HEK293 (cell line): ENCODE measurements around the gene HRK.

Experiments
- CTCF ChIA-PET: fragments of 350-600 bp; formaldehyde crosslinking; extraction: SDS; loops from one replicate; lab custom pipeline; 2021; ENCODE audit warnings: antibody characterized with exemption; lab: Yijun Ruan, JAX
- POLR2A ChIA-PET: fragments of 300-600 bp; formaldehyde crosslinking; extraction: SDS; loops from one replicate; lab custom pipeline; 2020; ENCODE audit warnings: antibody characterized with exemption, inconsistent platforms; lab: Yijun Ruan, JAX
- H3K27ac ChIP-seq: fragments of 200-500 bp; sonication (Bioruptor generic); 2 replicates; pipeline ENCODE4 v1.5.1; 2014; ENCODE audit warnings: low read depth, low read length, control low read depth, inconsistent platforms; ENCODE audit errors: extremely low read depth
- H3K36me3 ChIP-seq, 2 experiments: fragments of 200-500 bp in 1 of 2; sonication (Bioruptor generic) in 1 of 2; 1 replicate in 1 of 2; 2 replicates in 1 of 2; pipeline ENCODE4 v1.5.1; 2014 to 2017; ENCODE audit warnings: inconsistent platforms in 2 of 2, low read length in 2 of 2; ENCODE audit not compliant: control insufficient read depth in 2 of 2, insufficient read depth in 1 of 2
- H3K4me1 ChIP-seq: fragments of 200-500 bp; sonication (Bioruptor generic); 2 replicates; pipeline ENCODE4 v1.5.1; 2014; ENCODE audit warnings: mild to moderate bottlenecking, low read length, inconsistent platforms; ENCODE audit not compliant: control insufficient read depth, insufficient read depth
- H3K4me3 ChIP-seq: 2 replicates; pipeline ENCODE4 v1.5.1; 2011; ENCODE audit warnings: low read depth, mild to moderate bottlenecking, control low read depth, low read length, moderate library complexity
- H3K9me3 ChIP-seq: fragments of 200-500 bp; sonication (Bioruptor generic); 2 replicates; pipeline ENCODE4 v1.5.1; 2014; ENCODE audit warnings: low read depth, low read length, inconsistent platforms; ENCODE audit not compliant: control insufficient read depth, insufficient read depth
- IKZF3 ChIP-seq: fragments of 450-650 bp; IDR thresholded peaks from 2 replicates; pipeline ENCODE4 v1.5.0; 2018; ENCODE audit warnings: missing biosample characterization, mild to moderate bottlenecking, missing genetic modification characterization, moderate library complexity
- ZBTB17 ChIP-seq: fragments of 450-650 bp; formaldehyde crosslinking; IDR thresholded peaks from 2 replicates; pipeline ENCODE4 v1.5.1; 2016; ENCODE audit warnings: missing biosample characterization, missing genetic modification characterization
- ZNF146 ChIP-seq: fragments of 450-650 bp; formaldehyde crosslinking; IDR thresholded peaks from 2 replicates; pipeline ENCODE4 v1.5.1; 2016; ENCODE audit warnings: missing biosample characterization, missing genetic modification characterization
- ZNF155 ChIP-seq: fragments of 450-650 bp; formaldehyde crosslinking; IDR thresholded peaks from 2 replicates; pipeline ENCODE4 v1.5.1; 2016; ENCODE audit warnings: missing biosample characterization, missing genetic modification characterization
- ZNF214 ChIP-seq: fragments of 450-650 bp; formaldehyde crosslinking; IDR thresholded peaks from 2 replicates; pipeline ENCODE4 v1.5.1; 2017; ENCODE audit warnings: missing biosample characterization, mild to moderate bottlenecking, missing genetic modification characterization, borderline replicate concordance
- ZNF335 ChIP-seq: fragments of 450-650 bp; formaldehyde crosslinking; conservative IDR thresholded peaks from 2 replicates; pipeline ENCODE4 v1.5.1; 2016; ENCODE audit warnings: missing biosample characterization, missing genetic modification characterization
- ZNF394 ChIP-seq: fragments of 450-650 bp; formaldehyde crosslinking; IDR thresholded peaks from 2 replicates; pipeline ENCODE4 v1.5.1; 2016; ENCODE audit warnings: missing biosample characterization, missing genetic modification characterization, mild to moderate bottlenecking, moderate library complexity, borderline replicate concordance
- ZNF404 ChIP-seq: fragments of 450-650 bp; formaldehyde crosslinking; IDR thresholded peaks from 2 replicates; pipeline ENCODE4 v1.5.1; 2017; ENCODE audit warnings: missing biosample characterization, missing genetic modification characterization
- ZNF558 ChIP-seq: fragments of 450-650 bp; formaldehyde crosslinking; IDR thresholded peaks from 2 replicates; pipeline ENCODE4 v1.5.1; 2016; ENCODE audit warnings: missing biosample characterization, missing genetic modification characterization
- ZNF610 ChIP-seq: fragments of 450-650 bp; formaldehyde crosslinking; IDR thresholded peaks from 2 replicates; pipeline ENCODE4 v1.5.1; 2016; ENCODE audit warnings: missing biosample characterization, missing genetic modification characterization, borderline replicate concordance
- ZNF654 ChIP-seq: fragments of 450-650 bp; formaldehyde crosslinking; IDR thresholded peaks from 2 replicates; pipeline ENCODE4 v1.5.1; 2016; ENCODE audit warnings: low read depth, missing biosample characterization, missing genetic modification characterization
- ZNF670 ChIP-seq: fragments of 450-650 bp; formaldehyde crosslinking; IDR thresholded peaks from 2 replicates; pipeline ENCODE4 v1.5.1; 2016; ENCODE audit warnings: missing biosample characterization, missing genetic modification characterization, low read depth
- ZNF777 ChIP-seq: fragments of 450-650 bp; formaldehyde crosslinking; IDR thresholded peaks from 2 replicates; pipeline ENCODE4 v1.5.1; 2017; ENCODE audit warnings: missing biosample characterization, missing genetic modification characterization, borderline replicate concordance
- TF ChIP-seq, protein P1 (sequence below): fragments of 450-650 bp; formaldehyde crosslinking; IDR thresholded peaks from 2 replicates; pipeline ENCODE4 v1.5.1; 2016; ENCODE audit warnings: missing biosample characterization, missing genetic modification characterization
- TF ChIP-seq, protein P2 (sequence below): fragments of 450-650 bp; formaldehyde crosslinking; IDR thresholded peaks from 2 replicates; pipeline ENCODE4 v1.5.1; 2016; ENCODE audit warnings: missing biosample characterization, missing genetic modification characterization
- TF ChIP-seq, protein P3 (sequence below): fragments of 450-650 bp; formaldehyde crosslinking; IDR thresholded peaks from 2 replicates; pipeline ENCODE4 v1.5.1; 2016; ENCODE audit warnings: missing biosample characterization, missing genetic modification characterization
- TF ChIP-seq, protein P4 (sequence below): fragments of 450-650 bp; formaldehyde crosslinking; IDR thresholded peaks from 2 replicates; pipeline ENCODE4 v1.5.1; 2016; ENCODE audit warnings: missing biosample characterization, missing genetic modification characterization
- TF ChIP-seq, protein P5 (sequence below): fragments of 450-650 bp; formaldehyde crosslinking; IDR thresholded peaks from 2 replicates; pipeline ENCODE4 v1.5.1; 2016; ENCODE audit warnings: missing biosample characterization, missing genetic modification characterization
- TF ChIP-seq, protein P6 (sequence below): fragments of 450-650 bp; formaldehyde crosslinking; IDR thresholded peaks from 2 replicates; pipeline ENCODE4 v1.5.1; 2016; ENCODE audit warnings: missing biosample characterization, missing genetic modification characterization

Gene HRK

DNA sequence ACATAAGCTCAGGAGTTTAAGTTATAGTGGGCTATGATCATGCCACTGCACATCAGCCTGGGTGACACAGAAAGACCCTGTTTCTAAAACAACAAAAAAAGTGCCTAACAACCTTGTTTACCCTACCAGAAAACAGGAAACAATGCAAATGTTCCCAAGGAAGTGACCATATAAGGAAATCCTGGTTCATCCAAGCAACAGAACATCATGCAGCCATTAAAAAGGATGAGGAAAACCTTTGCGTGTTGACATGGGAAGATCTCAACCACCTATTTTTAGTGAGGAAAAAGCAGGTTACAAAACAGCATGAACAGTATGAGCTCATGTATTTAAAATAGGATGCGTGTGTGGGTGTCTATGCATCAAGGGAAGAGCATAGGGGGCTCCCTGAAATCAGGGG lies 13.7 kb downstream of the HRK start:
- Histone ChIP-seq H3K4me3 (no peak overlapping the region), H3K9me3 (no peaks in the 10 kb centered on the region), H3K4me1 (no peaks in the 10 kb centered on the region), H3K27ac (no peak overlapping the region), H3K36me3 (no peaks in the 10 kb centered on the region; a peak in 1 of 3 replicates)
- POLR2A ChIA-PET = no interaction called here
- TF ChIP-seq ZNF214 (no peak), ZNF335 (tag by site-specific recombination) (no peak), ZNF146 (peak; percentile 79)
- CTCF ChIA-PET = no interaction called here

DNA sequence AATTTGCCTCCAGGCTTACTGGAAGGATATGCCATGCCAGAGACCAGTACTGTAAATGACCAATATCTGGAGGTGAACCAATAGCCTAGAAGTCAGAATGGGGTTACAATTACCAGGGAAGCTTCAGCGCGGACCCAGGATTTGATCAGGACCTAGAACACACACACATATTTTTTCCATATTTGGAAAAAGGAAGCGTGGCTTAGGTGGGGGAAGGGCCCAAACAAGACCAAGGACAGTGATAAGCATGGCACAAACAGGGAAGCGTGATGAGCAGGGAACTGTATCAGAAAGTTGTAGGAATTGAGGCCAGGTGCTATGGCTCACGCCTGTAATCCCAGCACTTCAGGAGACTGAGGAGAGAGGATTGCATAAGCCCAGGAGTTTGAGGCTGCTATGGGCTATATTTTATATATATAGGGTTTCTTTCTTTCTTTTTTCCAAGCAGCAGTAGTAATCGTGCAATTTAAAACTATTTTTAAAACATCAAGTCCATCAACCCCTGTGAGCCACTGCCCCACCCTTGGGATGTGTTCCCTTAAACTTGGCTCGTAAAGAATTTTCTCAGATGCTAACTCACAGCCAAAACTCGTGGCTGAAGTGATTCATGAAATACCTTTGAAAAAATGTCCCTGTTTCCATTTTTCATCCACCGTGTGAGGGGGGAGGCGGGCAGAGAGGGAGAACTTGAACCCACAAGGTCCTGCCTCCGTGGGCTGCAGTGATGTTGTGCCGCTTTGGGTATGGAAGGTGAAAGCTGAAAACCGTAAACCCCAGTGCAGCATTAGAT lies 16.7 kb downstream of the HRK start:
- POLR2A ChIA-PET = no interaction called here
- Histone ChIP-seq H3K9me3 (no peaks in the 10 kb centered on the region), H3K4me3 (no peak overlapping the region), H3K27ac (no peak overlapping the region), H3K4me1 (peaks cover 8% of the 10 kb centered on the region), H3K36me3 (peaks cover 0 to 3% of the 10 kb centered on the region in 2 experiments; a peak in 1 of 3 replicates)
- CTCF ChIA-PET = interaction anchor here (0.6 to 2.6 kb wide), 4 partner anchors 10 to 245 kb away, joined by 3 to 52 read pairs (median 4); no protein-coding TSS in a partner anchor
- TF ChIP-seq ZNF670 (tag by site-specific recombination) (no peak), ZNF777 (tag by site-specific recombination) (no peak), ZNF610 (no peak), ZNF394 (tag by site-specific recombination) (no peak), ZNF404 (tag by site-specific recombination) (no peak)

DNA sequence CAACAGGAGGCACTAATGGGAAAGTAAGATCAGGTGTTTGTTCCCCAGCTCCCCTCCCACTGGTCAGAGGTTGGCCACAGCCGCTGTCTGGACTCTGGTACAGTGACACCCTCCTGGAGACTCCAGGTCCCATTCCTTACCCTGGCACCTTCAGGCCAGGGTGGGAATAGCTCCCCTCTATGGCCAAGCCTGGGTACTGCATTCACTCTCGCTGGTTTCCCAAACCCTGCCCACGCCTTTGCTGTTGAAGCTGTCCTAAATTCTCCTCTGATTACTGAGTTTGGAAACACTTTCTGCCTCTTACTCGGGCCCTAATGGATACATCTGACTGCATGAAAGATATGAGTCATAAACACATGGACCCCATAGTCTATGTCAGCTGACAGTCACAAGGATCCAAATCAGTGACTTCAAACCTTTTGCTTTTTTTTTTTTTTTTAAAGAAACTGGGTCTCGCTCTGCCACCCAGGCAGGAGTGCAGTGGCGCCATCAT lies 17.9 kb downstream of the HRK start:
- POLR2A ChIA-PET = interaction anchor here (1.1 kb wide), 1 partner anchor 17 kb away, joined by 3 read pairs; no protein-coding TSS in a partner anchor
- H3K36me3 ChIP-seq = peaks cover 0 to 3% of the 10 kb centered on the region in 2 experiments; a peak in 1 of 3 replicates
- H3K4me1 ChIP-seq = peaks cover 8% of the 10 kb centered on the region
- CTCF ChIA-PET = interaction anchor here (0.6 to 2.6 kb wide), 25 partner anchors 11 to 1214 kb away, joined by 3 to 52 read pairs (median 3); partner anchors contain the start of gene HRK
- no peak overlapping the region for H3K27ac ChIP-seq
- H3K4me3 ChIP-seq = no peak overlapping the region
- H3K9me3 ChIP-seq = no peaks in the 10 kb centered on the region
- TF ChIP-seq ZNF558 (tag by site-specific recombination) = 0 out of 2 replicates have a peak, but pooled peaks have one; percentile 16
- TF ChIP-seq, protein P1, sequence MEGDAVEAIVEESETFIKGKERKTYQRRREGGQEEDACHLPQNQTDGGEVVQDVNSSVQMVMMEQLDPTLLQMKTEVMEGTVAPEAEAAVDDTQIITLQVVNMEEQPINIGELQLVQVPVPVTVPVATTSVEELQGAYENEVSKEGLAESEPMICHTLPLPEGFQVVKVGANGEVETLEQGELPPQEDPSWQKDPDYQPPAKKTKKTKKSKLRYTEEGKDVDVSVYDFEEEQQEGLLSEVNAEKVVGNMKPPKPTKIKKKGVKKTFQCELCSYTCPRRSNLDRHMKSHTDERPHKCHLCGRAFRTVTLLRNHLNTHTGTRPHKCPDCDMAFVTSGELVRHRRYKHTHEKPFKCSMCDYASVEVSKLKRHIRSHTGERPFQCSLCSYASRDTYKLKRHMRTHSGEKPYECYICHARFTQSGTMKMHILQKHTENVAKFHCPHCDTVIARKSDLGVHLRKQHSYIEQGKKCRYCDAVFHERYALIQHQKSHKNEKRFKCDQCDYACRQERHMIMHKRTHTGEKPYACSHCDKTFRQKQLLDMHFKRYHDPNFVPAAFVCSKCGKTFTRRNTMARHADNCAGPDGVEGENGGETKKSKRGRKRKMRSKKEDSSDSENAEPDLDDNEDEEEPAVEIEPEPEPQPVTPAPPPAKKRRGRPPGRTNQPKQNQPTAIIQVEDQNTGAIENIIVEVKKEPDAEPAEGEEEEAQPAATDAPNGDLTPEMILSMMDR (tag by site-specific recombination) = peak; percentile 65
- TF ChIP-seq, protein P2, sequence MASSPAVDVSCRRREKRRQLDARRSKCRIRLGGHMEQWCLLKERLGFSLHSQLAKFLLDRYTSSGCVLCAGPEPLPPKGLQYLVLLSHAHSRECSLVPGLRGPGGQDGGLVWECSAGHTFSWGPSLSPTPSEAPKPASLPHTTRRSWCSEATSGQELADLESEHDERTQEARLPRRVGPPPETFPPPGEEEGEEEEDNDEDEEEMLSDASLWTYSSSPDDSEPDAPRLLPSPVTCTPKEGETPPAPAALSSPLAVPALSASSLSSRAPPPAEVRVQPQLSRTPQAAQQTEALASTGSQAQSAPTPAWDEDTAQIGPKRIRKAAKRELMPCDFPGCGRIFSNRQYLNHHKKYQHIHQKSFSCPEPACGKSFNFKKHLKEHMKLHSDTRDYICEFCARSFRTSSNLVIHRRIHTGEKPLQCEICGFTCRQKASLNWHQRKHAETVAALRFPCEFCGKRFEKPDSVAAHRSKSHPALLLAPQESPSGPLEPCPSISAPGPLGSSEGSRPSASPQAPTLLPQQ (tag by site-specific recombination) = peak; percentile 25; the same call in 1 of the 2 replicates
- no peak for TF ChIP-seq ZNF155 (tag by site-specific recombination)
- TF ChIP-seq, protein P3, sequence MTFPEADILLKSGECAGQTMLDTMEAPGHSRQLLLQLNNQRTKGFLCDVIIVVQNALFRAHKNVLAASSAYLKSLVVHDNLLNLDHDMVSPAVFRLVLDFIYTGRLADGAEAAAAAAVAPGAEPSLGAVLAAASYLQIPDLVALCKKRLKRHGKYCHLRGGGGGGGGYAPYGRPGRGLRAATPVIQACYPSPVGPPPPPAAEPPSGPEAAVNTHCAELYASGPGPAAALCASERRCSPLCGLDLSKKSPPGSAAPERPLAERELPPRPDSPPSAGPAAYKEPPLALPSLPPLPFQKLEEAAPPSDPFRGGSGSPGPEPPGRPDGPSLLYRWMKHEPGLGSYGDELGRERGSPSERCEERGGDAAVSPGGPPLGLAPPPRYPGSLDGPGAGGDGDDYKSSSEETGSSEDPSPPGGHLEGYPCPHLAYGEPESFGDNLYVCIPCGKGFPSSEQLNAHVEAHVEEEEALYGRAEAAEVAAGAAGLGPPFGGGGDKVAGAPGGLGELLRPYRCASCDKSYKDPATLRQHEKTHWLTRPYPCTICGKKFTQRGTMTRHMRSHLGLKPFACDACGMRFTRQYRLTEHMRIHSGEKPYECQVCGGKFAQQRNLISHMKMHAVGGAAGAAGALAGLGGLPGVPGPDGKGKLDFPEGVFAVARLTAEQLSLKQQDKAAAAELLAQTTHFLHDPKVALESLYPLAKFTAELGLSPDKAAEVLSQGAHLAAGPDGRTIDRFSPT (tag by site-specific recombination) = 0 out of 2 replicates have a peak, but pooled peaks have one; percentile 21
- TF ChIP-seq ZBTB17 (tag by site-specific recombination) = peak; percentile 57; the same call in 1 of the 2 replicates
- TF ChIP-seq, protein P4, sequence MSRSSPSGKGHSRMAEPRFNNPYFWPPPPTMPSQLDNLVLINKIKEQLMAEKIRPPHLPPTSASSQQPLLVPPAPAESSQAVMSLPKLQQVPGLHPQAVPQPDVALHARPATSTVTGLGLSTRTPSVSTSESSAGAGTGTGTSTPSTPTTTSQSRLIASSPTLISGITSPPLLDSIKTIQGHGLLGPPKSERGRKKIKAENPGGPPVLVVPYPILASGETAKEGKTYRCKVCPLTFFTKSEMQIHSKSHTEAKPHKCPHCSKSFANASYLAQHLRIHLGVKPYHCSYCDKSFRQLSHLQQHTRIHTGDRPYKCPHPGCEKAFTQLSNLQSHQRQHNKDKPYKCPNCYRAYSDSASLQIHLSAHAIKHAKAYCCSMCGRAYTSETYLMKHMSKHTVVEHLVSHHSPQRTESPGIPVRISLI (tag by site-specific recombination) = peak; percentile 91
- TF ChIP-seq, protein P5, sequence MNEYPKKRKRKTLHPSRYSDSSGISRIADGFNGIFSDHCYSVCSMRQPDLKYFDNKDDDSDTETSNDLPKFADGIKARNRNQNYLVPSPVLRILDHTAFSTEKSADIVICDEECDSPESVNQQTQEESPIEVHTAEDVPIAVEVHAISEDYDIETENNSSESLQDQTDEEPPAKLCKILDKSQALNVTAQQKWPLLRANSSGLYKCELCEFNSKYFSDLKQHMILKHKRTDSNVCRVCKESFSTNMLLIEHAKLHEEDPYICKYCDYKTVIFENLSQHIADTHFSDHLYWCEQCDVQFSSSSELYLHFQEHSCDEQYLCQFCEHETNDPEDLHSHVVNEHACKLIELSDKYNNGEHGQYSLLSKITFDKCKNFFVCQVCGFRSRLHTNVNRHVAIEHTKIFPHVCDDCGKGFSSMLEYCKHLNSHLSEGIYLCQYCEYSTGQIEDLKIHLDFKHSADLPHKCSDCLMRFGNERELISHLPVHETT = 0 out of 2 replicates have a peak, but pooled peaks have one; percentile 32
- TF ChIP-seq, protein P6, sequence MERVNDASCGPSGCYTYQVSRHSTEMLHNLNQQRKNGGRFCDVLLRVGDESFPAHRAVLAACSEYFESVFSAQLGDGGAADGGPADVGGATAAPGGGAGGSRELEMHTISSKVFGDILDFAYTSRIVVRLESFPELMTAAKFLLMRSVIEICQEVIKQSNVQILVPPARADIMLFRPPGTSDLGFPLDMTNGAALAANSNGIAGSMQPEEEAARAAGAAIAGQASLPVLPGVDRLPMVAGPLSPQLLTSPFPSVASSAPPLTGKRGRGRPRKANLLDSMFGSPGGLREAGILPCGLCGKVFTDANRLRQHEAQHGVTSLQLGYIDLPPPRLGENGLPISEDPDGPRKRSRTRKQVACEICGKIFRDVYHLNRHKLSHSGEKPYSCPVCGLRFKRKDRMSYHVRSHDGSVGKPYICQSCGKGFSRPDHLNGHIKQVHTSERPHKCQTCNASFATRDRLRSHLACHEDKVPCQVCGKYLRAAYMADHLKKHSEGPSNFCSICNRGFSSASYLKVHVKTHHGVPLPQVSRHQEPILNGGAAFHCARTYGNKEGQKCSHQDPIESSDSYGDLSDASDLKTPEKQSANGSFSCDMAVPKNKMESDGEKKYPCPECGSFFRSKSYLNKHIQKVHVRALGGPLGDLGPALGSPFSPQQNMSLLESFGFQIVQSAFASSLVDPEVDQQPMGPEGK = 0 out of 2 replicates have a peak, but pooled peaks have one; percentile 21
- TF ChIP-seq IKZF3 (tag by site-specific recombination) = 0 out of 2 replicates have a peak, but pooled peaks have one; percentile 43
- TF ChIP-seq ZNF654 = peak; percentile 34
